ENCODE data around the gene THTPA. TPM values are rescaled to one million over a fixed set of nuclear protein-coding genes. Genes with fewer than 3 reads are reported as not detected.
A peak's percentile ranks its signal among the peaks of the same experiment; 100 is the strongest.

The THTPA gene
- total RNA-seq, 1 donor from 2014 or later, result 7.7 TPM

DNA sequence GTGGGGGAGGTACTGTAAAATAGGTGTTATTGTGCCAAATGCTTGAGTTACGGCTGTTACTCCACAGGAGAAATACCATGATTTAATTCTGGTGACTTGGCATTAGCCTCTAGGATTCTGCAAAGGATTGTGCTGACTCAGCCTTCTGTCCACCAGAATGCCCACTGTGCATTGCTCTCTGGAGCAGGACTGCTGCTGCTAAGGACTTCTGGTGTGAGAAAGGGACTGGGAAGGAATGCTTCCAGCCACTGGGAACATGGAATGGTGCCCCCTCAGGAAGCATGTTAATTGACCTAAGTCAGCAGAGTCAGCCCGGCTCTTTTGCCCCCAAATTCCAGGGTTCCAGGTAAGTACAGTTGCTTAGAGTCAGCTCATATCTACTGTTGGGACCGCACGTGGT is 37.4 kb upstream of the THTPA start:
- Mint-ChIP-seq H3K36me3 (peaks cover 2% of the 10 kb centered on the region), H3K4me3 (no peak overlapping the region), H3K27me3 (ENCODE audit: insufficient read depth, low read depth) (peaks cover 12% of the 10 kb centered on the region), H3K4me1 (peaks cover 19% of the 10 kb centered on the region), H3K9me3 (no peaks in the 10 kb centered on the region), H3K27ac (no peak overlapping the region)
- Histone ChIP-seq H3K27ac (no peak overlapping the region), H3K27me3 (no peaks in the 10 kb centered on the region), H3K9me3 (ENCODE audit: low read depth) (no peaks in the 10 kb centered on the region), H3K4me2 (peak overlapping the region; percentile 47), H3K4me1 (peaks cover 17% of the 10 kb centered on the region), H3K9ac (no peak overlapping the region), H3K36me3 (no peaks in the 10 kb centered on the region), H4K20me1 (ENCODE audit: low read depth) (no peaks in the 10 kb centered on the region), H3K79me2 (ENCODE audit: low read depth) (no peaks in the 10 kb centered on the region), H3K4me3 (no peak overlapping the region), H2AFZ (replicated peaks) (no peak overlapping the region), H3F3A (ENCODE audit: low read depth) (peaks cover 11% of the 10 kb centered on the region)
- TF ChIP-seq EZH2phosphoT487 (IDR thresholded peaks at IDR 0.05), result no peak
- peak; percentile 58 for DNase-seq (ENCODE audit: low spot score)

DNA sequence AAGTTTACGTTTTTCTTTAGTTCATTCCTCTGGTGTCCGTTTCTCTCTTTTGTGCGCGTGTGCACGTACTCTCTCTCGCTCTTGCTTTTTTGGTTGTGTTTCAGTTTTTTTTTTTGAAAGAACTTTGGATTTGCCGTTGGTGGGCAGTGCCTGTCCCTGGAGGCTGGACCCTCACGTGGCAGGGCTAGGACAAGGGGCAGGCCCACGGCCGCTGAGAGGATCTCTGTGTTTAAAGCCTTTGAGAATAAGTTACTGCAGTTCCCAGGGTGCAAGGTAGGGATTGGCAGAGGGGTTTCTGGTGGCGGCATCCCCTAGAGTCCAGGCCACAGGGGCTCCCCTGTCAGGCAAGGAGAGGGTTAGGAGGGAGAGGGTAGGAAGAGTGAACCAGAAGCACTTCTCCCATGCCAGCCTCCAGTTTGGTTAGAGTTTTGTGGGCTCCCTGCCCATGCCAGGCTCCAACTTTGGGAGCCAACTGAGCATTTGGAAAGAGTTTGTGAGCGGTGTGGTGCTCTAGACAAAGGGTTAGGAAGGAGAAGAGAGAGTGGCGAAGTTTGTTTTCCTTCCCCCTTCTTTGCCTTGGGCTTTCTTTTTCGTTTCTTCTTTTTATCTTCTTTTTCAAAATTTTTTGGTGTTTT is 35.1 kb upstream of the THTPA start:
- H3K9me3 ChIP-seq (ENCODE audit: low read depth), result no peaks in the 10 kb centered on the region
- no peaks in the 10 kb centered on the region for H4K20me1 ChIP-seq (ENCODE audit: low read depth)
- H2AFZ ChIP-seq (replicated peaks), result no peak overlapping the region
- H3K27ac Mint-ChIP-seq, result peak overlapping the region; percentile 18
- no peak overlapping the region for H3K4me3 ChIP-seq
- H3F3A ChIP-seq (ENCODE audit: low read depth), result peaks cover 11% of the 10 kb centered on the region
- H3K9me3 Mint-ChIP-seq, result no peaks in the 10 kb centered on the region
- peaks cover 19% of the 10 kb centered on the region for H3K4me1 Mint-ChIP-seq
- H3K79me2 ChIP-seq (ENCODE audit: low read depth), result no peaks in the 10 kb centered on the region
- H3K4me3 Mint-ChIP-seq, result no peak overlapping the region
- H3K4me1 ChIP-seq, result peaks cover 17% of the 10 kb centered on the region
- H3K9ac ChIP-seq, result no peak overlapping the region
- peak overlapping the region; percentile 37 for H3K27ac ChIP-seq
- H3K27me3 Mint-ChIP-seq (ENCODE audit: insufficient read depth, low read depth), result peaks cover 15% of the 10 kb centered on the region
- H3K27me3 ChIP-seq, result no peaks in the 10 kb centered on the region
- DNase-seq (ENCODE audit: low spot score), result no peak
- TF ChIP-seq EZH2 (IDR thresholded peaks at IDR 0.05), result no peak
- TF ChIP-seq, protein P1, sequence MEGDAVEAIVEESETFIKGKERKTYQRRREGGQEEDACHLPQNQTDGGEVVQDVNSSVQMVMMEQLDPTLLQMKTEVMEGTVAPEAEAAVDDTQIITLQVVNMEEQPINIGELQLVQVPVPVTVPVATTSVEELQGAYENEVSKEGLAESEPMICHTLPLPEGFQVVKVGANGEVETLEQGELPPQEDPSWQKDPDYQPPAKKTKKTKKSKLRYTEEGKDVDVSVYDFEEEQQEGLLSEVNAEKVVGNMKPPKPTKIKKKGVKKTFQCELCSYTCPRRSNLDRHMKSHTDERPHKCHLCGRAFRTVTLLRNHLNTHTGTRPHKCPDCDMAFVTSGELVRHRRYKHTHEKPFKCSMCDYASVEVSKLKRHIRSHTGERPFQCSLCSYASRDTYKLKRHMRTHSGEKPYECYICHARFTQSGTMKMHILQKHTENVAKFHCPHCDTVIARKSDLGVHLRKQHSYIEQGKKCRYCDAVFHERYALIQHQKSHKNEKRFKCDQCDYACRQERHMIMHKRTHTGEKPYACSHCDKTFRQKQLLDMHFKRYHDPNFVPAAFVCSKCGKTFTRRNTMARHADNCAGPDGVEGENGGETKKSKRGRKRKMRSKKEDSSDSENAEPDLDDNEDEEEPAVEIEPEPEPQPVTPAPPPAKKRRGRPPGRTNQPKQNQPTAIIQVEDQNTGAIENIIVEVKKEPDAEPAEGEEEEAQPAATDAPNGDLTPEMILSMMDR (IDR thresholded peaks at IDR 0.05), result no peak
- no peak for TF ChIP-seq EZH2phosphoT487 (IDR thresholded peaks at IDR 0.05)
- no peak overlapping the region for H3K4me2 ChIP-seq
- peaks cover 4% of the 10 kb centered on the region for H3K36me3 Mint-ChIP-seq
- H3K36me3 ChIP-seq, result no peaks in the 10 kb centered on the region

DNA sequence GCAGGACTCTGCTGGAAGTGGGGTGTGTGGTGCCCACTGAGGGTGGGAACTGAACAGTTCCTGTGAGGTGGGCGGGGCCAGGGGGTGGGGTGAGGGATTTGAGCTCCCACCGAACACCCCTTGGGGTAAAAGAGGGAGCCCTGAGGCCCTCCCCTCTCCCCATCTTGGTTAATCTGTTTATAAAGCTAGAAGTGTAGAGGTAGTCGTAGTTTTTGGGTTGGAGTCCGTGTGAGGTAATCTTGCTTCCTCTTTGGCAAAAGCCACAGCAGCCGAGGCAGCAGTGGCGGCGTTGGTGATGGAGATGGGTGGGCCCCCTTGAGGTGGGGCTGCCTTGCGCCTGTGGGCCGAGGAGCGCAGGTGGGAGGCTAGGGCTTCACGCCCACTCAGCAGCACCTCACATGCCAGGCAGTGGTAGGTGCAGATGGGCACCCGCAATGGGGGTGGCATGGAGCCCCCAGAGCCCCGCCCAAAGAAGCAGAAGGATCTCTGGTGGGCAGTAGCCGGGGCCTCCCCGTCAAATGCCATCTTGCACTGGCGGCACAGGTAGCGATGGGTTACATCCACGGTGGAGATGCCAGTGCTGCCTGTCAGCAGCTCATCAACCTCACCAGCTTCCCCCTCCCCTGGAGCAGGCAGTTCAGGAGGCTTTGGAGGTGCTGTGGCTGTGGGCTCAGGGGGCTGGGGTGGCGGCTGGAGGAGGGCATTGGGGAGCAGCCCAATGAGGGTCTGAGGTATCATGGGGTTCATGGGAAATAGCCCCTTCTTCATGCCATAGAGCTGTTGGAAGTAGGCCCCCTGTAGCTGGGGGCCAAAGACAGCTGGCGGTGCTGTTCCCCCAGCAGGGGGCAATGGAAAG is 34.1 kb upstream of the THTPA start:
- Histone ChIP-seq H3K27ac (no peak overlapping the region), H3K36me3 (no peaks in the 10 kb centered on the region)
- no peak overlapping the region for H3K27ac Mint-ChIP-seq

More for the DNA sequence above, 34.1 kb upstream of the THTPA start:
- H3K4me1 Mint-ChIP-seq, result peaks cover 19% of the 10 kb centered on the region
- Histone ChIP-seq H2AFZ (replicated peaks) (no peak overlapping the region), H3K27me3 (no peaks in the 10 kb centered on the region), H3K9ac (no peak overlapping the region), H3K4me2 (no peak overlapping the region), H4K20me1 (ENCODE audit: low read depth) (no peaks in the 10 kb centered on the region), H3F3A (ENCODE audit: low read depth) (peaks cover 11% of the 10 kb centered on the region), H3K79me2 (ENCODE audit: low read depth) (no peaks in the 10 kb centered on the region), H3K4me1 (peaks cover 17% of the 10 kb centered on the region), H3K4me3 (no peak overlapping the region), H3K9me3 (ENCODE audit: low read depth) (no peaks in the 10 kb centered on the region)
- no peak overlapping the region for H3K4me3 Mint-ChIP-seq
- no peak for DNase-seq (ENCODE audit: low spot score)
- H3K27me3 Mint-ChIP-seq (ENCODE audit: insufficient read depth, low read depth), result peaks cover 18% of the 10 kb centered on the region
- H3K9me3 Mint-ChIP-seq, result no peaks in the 10 kb centered on the region
- no peak for TF ChIP-seq EZH2 (IDR thresholded peaks at IDR 0.05)
- no peak for TF ChIP-seq EZH2phosphoT487 (IDR thresholded peaks at IDR 0.05)
- TF ChIP-seq, protein P1 (IDR thresholded peaks at IDR 0.05), result no peak
- peaks cover 11% of the 10 kb centered on the region for H3K36me3 Mint-ChIP-seq

Measured in neural progenitor cell (in vitro differentiated cells).